ENCODE results near the gene RPS19BP1.

RPS19BP1 gene

GRCh38 chr22:39532215-39533073, at the start of gene RPS19BP1:
RPS19BP1 (minus strand) TSS chr22:39532748; CDS start chr22:39532738, 10 bp downstream.
- peak; percentile 99 for DNase-seq

- DNase-seq, result no peak
These were observed 48.8 kb upstream of the RPS19BP1 start for GRCh38 chr22:39581303-39581702.

- DNase-seq, result no peak
These were observed 48.2 kb upstream of the RPS19BP1 start for GRCh38 chr22:39580795-39581194.

- DNase-seq, result no peak
These were observed 47.5 kb upstream of the RPS19BP1 start for GRCh38 chr22:39580006-39580441.

- no peak for DNase-seq
These were observed 45.4 kb upstream of the RPS19BP1 start for GRCh38 chr22:39577900-39578299.

GRCh38 chr22:39577366-39577765, 44.8 kb upstream of the RPS19BP1 start:
- no peak for DNase-seq

GRCh38 chr22:39576027-39576426, 43.5 kb upstream of the RPS19BP1 start:
- DNase-seq, result no peak

- no peak for DNase-seq
These were observed 42.9 kb upstream of the RPS19BP1 start for GRCh38 chr22:39575552-39575825.

GRCh38 chr22:39574779-39575551, 42.4 kb upstream of the RPS19BP1 start:
- no peak for DNase-seq

- DNase-seq, result no peak
These were observed 39.0 kb upstream of the RPS19BP1 start for GRCh38 chr22:39571538-39571937.

- no peak for DNase-seq
These were observed 38.1 kb upstream of the RPS19BP1 start, which contains the start of gene CACNA1I for GRCh38 chr22:39570665-39571064. CACNA1I (plus strand) TSS chr22:39570753; CDS start chr22:39570753, 0 bp downstream.

GRCh38 chr22:39570226-39570625, 37.7 kb upstream of the RPS19BP1 start:
- no peak for DNase-seq

- DNase-seq, result no peak
These were observed 36.5 kb upstream of the RPS19BP1 start for GRCh38 chr22:39569066-39569465.

- DNase-seq, result no peak
These were observed 35.9 kb upstream of the RPS19BP1 start for GRCh38 chr22:39568278-39568981.

- peak; percentile 41 for DNase-seq
These were observed 34.8 kb upstream of the RPS19BP1 start for GRCh38 chr22:39567135-39567946.

- no peak for DNase-seq
These were observed 32.9 kb upstream of the RPS19BP1 start for GRCh38 chr22:39565414-39565944.

- no peak for DNase-seq
These were observed 31.3 kb upstream of the RPS19BP1 start for GRCh38 chr22:39563571-39564428.

- no peak for DNase-seq
These were observed 30.4 kb upstream of the RPS19BP1 start for GRCh38 chr22:39562839-39563489.

- DNase-seq, result no peak
These were observed 27.6 kb upstream of the RPS19BP1 start for GRCh38 chr22:39560127-39560526.

- DNase-seq, result no peak
These were observed 27.0 kb upstream of the RPS19BP1 start for GRCh38 chr22:39559456-39560105.

All from activated effector memory CD4-positive, alpha-beta T cell treated with Interleukin-2 at 50 U/mL for 16 hours (primary cell).